ENCODE measurements around the gene TANK.
"Not testable (repeated sequence)": the region's sequence is repeated elsewhere in the genome, so short reads cannot be mapped to it uniquely, and the experiment has no call there.

The TANK gene

DNA sequence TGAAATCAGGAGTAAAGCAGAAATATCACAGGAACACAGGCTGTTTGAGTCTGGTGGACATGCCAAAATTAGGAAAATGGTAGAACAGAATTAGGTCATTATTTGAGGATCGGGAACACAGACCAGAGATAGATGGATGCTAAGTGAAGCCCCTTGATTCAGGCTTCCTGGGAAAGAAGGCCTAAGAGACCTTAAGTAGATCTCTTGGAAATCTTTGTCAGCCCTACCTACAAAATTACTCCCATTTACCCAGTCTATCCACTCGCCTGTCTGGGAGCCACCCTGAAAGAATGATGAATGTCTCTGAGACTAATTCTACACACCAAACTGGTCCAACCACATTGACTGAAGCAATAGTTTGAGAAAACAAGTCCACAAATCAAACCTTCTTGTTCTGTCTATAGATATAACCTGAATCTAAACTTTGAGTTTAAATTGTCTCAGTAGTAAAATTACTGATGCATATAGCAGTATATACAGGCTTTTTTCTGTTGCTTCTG lies 36.6 kb upstream of the TANK start:
- TF ChIP-seq, protein P1, sequence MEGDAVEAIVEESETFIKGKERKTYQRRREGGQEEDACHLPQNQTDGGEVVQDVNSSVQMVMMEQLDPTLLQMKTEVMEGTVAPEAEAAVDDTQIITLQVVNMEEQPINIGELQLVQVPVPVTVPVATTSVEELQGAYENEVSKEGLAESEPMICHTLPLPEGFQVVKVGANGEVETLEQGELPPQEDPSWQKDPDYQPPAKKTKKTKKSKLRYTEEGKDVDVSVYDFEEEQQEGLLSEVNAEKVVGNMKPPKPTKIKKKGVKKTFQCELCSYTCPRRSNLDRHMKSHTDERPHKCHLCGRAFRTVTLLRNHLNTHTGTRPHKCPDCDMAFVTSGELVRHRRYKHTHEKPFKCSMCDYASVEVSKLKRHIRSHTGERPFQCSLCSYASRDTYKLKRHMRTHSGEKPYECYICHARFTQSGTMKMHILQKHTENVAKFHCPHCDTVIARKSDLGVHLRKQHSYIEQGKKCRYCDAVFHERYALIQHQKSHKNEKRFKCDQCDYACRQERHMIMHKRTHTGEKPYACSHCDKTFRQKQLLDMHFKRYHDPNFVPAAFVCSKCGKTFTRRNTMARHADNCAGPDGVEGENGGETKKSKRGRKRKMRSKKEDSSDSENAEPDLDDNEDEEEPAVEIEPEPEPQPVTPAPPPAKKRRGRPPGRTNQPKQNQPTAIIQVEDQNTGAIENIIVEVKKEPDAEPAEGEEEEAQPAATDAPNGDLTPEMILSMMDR (IDR thresholded peaks at IDR 0.05; ENCODE audit: low read depth, low read length) = no peak
- no peak overlapping the region for H3K4me3 ChIP-seq (ENCODE audit: low read depth, low read length)

DNA sequence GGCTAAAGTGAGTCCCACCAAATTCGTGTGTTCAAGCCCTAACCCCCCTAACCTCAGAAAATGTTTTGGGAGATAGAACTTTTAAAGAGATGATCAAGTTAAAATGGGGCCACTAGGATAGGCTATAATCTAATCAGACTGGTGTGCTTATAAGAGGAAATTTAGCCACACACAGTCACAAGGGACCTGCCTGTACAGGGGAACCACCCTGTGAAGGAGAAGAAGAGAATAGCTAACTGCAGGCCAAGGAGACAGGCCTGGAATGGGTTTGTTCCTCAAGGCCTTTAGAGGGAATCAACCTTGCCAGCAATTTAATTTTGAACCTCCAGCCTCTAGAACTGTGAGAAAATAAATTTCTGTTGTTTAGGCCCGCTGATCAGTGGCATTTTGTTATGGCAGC lies 36.0 kb upstream of the TANK start:
- no peak overlapping the region for H3K4me3 ChIP-seq (ENCODE audit: low read depth, low read length)
- TF ChIP-seq, protein P1 (IDR thresholded peaks at IDR 0.05; ENCODE audit: low read depth, low read length) = no peak

DNA sequence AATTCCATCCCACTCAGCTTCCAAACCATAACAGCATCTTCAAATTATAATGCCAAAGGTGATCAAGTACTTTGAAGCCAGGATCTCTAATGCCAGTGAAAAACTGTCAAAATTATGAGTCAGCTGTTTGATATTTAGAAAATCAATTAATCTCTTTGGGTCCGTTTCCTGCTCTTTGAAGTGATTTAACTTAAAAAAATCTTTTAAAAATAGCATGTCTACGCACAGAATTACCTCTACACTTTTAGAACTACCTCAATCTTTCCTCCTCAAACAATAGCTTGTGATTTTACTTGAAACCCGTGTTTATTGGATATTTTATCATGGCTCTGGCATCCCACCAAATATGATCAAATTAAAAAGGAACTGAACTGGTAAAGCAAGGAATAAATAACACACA lies 31.3 kb upstream of the TANK start:
- TF ChIP-seq, protein P1 (IDR thresholded peaks at IDR 0.05; ENCODE audit: low read depth, low read length) = no peak
- H3K4me3 ChIP-seq (ENCODE audit: low read depth, low read length) = no peak overlapping the region

DNA sequence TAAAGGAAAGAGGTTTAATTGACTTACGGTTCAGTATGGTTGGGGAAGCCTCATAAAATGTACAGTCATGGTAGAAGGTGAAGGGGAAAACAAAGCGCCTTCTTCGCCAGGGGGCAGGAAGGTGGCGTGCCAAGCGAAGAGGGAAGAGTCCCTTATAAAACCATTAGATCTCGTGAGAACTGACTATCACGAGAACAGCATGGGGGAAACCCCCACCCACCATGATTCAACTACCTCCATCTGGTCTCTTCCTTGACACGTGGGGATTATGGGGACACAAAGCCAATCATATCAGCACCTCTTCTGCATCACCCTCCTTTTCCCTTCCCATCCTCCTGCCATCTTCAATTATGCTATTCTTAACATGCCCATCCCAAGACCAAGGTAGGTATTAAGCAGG lies 29.9 kb upstream of the TANK start:
- TF ChIP-seq, protein P1 (IDR thresholded peaks at IDR 0.05; ENCODE audit: low read depth, low read length) = no peak
- H3K4me3 ChIP-seq (ENCODE audit: low read depth, low read length) = no peak overlapping the region

DNA sequence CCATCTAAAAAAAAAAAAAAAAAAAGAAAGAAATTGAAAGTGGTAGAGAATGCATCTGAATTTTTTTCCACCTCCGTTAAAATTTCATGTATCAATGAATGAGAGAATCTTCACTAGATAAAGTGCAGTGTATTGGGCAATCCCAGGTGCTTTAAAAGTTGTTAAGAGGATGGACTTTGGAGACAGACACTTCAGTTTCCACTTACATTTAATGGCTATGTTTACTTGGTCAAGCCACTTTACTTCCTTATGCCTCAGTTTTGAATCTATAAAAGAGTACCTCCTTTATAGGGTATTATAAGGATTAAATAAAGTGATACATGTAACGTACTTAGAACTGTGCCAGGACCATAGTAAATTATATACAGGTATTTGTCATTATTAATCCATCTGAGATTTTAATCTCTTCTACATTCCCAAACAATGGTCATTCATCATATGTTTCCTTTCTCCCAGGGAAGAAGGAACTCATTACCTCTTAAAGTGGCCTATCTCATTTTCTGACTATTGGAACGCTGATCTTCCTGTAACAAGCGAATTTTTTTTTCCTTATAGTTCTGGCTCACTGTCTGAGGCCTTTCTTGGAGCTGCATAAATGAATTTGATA lies 29.1 kb upstream of the TANK start:
- TF ChIP-seq, protein P1 (IDR thresholded peaks at IDR 0.05; ENCODE audit: low read depth, low read length) = no peak
- no peak overlapping the region for H3K4me3 ChIP-seq (ENCODE audit: low read depth, low read length)

DNA sequence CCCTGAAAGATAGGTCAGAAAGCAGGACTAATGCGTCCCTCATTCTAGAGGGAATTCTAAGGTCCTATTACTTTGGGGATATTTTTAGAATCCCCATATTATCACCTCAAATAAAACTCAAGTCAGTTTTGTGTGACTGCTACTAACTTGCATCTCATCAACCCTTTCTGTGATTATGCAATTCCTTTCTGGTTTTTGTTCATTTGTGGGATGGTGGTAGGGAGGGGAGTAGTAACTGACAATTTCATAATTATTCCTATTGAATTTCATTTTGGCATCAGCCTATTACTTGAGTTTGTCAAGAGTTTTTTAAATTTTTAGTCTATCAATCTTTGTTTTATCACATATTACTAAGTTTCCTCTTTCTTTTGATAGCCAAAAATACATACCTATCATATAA lies 28.4 kb upstream of the TANK start:
- H3K4me3 ChIP-seq (ENCODE audit: low read depth, low read length) = no peak overlapping the region
- TF ChIP-seq, protein P1 (IDR thresholded peaks at IDR 0.05; ENCODE audit: low read depth, low read length) = no peak

DNA sequence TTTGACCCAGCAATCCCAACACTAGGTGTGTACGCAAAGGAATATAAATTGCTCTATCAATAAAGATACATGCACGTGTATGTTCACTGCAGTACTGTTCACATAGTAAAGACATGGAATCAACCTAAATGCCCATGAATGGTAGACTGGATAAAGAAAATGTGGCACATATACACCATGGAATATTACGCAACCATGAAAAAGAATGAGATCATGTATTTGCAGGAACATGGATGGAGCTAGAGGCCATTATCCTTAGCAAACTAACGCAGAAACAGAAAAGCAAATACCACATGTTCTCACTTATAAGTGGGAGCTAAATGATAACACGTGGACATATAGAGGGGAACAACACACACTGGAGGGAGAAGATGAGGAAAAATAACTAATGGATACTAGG lies 27.8 kb upstream of the TANK start:
- H3K4me3 ChIP-seq (ENCODE audit: low read depth, low read length) = not testable (repeated sequence)

DNA sequence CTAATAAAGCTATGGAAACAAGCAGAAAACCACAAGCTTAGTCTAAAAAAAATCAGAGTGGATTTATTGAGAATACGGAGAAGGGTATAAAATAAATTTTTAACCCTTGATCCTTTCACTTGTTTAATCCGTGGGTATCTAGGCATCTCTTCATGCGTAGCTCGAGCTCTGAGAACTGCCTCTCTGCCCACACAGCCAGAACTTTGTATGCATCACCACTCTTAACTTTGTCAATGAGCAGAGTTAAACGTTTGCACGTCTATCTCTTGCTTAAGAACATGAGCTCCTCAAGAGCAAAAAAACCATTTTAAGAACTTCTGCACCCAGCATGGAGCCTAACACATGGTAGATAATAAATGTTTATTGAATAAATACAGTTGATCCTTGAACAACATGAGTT lies 26.9 kb upstream of the TANK start:
- TF ChIP-seq, protein P1 (IDR thresholded peaks at IDR 0.05; ENCODE audit: low read depth, low read length) = no peak
- H3K4me3 ChIP-seq (ENCODE audit: low read depth, low read length) = no peak overlapping the region

All from WI38 (cell line).